A204.1 (cell line): Measurements from ENCODE around the gene COL23A1.
A peak's percentile ranks its signal among the peaks of the same experiment; 100 is the strongest.
"Not testable (repeated sequence)": the region's sequence is repeated elsewhere in the genome, so short reads cannot be mapped to it uniquely, and the experiment has no call there.

ENCODE experiments used
- FAIRE-seq: peaks from 2 replicates; lab custom pipeline; 2012; peaks lifted over from hg19 to GRCh38; lab: Jason Lieb, UNC

Gene COL23A1

GRCh38 chr5:178204182-178204934 lies 385.8 kb downstream of the COL23A1 start, which contains the start of gene HNRNPAB:
HNRNPAB (plus strand) TSS chr5:178204533; CDS start chr5:178204838, 305 bp downstream.
- peak; percentile 62 for FAIRE-seq

DNA sequence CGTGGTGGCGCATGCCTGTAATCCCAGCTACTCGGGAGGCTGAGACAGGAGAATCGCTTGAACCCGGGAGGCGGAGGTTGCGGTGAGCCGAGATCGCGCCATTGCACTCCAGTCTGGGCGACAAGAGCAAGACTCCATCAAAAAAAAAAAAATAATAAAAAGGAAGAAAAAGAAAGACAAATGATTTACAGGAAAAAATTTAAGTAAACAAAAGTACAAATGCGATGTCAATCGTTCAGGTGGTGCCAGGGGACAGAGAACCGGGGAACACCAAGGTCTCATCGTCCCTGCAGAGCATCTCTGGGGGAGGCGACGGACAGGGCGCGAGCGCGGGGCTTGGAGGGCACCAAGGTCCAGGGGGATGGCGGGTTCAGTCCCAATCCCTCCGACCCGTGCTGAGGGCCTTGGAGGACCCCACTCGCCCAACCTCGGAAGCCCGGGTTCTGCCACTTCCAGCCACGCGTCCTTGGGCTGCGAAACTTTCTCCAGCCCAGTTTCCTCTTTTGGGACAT lies 386.5 kb downstream of the COL23A1 start:
- no peak for FAIRE-seq

DNA sequence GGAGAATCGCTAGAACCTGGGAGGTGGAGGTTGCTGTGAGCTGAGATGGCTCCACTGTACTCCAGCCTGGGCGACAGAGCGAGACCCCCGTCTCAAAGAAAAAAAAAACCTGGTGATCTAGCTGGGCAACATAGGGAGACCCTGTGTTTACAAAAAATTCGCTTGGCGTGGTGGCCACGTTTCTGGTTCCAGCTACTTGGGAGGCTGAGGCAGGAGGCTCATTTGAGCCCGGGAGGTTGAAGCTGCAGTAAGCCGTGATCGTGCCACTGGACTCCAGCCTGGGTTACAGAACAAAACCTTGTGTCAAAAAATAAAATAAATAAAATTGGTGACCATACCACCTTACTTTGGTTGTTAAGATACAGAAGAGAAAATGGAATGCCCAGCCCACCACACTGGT lies 387.7 kb downstream of the COL23A1 start:
- no peak for FAIRE-seq

DNA sequence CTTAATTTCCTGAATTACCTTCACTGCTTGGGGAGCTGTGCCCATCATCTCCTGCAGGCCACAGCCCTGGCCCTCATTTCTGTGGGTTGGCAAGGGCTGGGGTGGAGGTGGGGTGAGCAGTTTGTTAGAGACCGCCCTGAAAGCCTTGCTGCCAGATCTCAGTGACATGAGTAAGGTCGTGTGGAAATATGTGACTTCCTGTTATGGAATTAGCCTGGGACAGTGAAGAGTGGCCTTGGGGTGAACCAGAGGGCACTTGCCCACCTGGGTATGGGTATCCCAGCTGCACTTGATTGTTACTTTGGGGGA lies 388.3 kb downstream of the COL23A1 start:
- no peak for FAIRE-seq

- no peak for FAIRE-seq
Observed at GRCh38 chr5:178201221-178201926, 388.8 kb downstream of the COL23A1 start.

DNA sequence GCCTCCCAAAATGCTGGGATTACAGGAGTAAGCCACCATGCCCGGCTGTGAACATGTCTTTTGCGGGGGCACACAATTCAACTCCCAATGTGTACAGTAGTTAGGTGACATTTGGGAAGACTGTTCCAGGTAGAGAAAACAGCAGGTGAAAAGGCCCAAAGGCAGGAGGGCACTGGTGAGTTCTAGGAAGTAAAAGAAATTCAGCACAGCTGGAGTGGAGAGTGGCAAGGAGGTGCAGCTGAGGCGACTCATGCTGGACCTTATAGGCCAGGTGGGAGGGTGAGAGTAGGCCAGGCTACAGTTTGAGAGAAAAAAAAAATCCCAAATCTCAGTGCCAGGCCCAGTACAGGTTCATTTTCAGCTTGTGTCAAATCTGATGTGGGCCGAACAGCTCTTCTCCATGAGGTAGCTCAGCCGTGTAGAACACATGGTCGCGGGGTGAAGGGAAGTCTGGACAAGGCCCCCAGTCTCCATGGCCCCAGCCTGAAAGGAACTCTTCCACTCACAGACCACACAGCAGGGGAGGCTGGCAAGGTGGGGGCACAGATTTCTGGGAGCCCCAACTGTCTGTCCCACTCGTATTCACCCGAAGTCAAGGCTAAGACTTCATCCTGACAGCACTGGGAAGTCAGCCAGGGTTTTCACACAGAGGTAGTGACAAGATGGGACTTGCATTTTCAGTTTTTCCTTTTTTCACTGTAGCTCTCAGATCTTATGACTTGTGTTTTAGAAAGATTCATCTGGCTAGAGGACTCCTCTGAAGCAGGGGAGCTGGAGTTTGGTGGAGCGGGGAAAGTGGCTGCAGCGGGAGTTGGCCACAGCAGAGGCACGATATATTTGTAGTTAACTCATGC lies 390.4 kb downstream of the COL23A1 start:
- no peak for FAIRE-seq

GRCh38 chr5:178198706-178199105 lies 391.5 kb downstream of the COL23A1 start:
- FAIRE-seq, result no peak

- FAIRE-seq, result not testable (repeated sequence)
Observed at GRCh38 chr5:178198151-178198550, 392.0 kb downstream of the COL23A1 start.

- FAIRE-seq, result no peak
Observed at GRCh38 chr5:178196986-178197385, 393.2 kb downstream of the COL23A1 start.

DNA sequence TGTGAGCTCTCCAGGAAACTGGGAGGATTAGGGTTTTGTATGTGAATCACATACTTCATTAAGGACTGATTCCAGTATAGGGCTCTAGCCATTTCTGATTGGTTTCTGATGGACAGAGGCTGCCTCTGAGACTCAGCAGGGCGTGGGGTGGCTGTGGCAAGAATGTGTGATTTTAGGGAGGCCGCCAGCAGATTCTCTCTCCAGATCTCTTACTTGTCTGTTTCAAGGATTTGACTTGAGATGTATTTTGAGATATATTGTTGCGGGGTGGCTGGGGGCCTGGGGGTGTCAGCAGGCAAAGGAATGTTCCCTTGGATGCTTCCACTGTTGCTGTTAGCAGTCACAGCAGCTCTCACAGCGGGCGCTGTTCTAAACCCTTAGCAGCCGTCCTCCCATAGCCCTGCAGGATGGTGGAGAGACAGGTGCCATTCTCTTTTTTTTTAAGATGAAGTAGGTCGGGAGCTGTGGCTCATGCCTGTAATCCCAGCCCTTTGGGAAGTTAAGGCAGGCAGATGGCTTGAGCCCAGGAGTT lies 393.8 kb downstream of the COL23A1 start:
- no peak for FAIRE-seq

GRCh38 chr5:178194026-178194425 lies 396.2 kb downstream of the COL23A1 start:
- no peak for FAIRE-seq

- FAIRE-seq, result no peak
Observed at GRCh38 chr5:178193251-178193809, 396.9 kb downstream of the COL23A1 start.

- FAIRE-seq, result no peak
Observed at GRCh38 chr5:178192787-178193186, 397.4 kb downstream of the COL23A1 start.

DNA sequence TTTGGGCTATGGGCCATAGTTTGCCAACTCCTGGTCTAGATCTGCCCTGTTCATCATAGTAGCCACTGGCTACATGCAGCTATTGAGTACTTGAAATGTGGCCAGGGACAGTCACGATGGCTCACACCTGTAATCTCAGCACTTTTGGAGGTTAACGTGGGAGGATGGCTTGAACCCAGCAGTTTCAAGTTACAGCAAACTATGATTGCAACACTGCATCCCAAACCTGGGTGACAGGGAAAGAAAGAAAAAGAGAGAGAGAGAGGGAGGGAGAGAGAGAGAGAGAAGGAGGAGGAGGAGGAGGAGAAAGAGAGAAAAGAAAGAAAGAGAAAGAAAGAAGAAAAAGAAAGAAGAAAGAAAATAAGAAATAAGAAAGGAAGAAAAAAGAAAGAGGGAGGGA lies 397.9 kb downstream of the COL23A1 start:
- FAIRE-seq, result no peak

DNA sequence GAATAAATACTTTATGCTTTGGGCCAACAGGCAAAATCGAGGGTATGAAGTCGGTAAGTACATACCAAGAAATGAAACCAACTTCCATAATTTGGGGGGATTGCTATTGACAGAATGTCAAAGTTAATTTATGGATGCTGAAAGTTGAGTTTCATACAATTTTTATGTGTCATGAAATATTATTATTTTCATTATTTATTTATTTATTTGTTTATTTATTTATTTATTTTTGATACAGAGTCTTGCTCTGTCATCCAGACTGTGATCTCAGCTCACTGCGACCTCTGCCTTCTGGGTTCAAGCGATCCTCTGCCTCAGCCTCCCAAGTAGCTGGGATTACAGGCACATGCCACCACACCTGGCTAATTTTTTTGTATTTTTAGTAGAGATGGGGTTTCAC lies 398.5 kb downstream of the COL23A1 start:
- FAIRE-seq, result no peak

DNA sequence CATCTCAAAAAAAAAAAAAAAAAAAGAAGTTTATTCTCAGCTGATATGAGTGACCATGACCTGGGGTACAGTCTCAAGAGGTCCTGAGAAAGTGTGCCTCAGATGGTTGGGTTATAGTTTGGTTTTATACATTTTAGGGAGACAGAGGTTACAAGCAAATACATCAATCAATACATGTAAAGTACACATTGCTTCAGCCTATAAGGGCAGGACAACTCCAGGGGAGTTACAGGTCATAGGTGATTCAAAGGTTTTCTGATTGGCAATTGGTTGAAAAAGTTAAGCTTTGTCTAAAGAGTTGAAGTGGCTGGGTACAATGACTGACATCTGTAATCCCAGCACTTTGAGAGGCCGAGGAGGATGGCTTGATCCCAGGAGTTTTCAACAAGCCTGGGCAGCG lies 400.8 kb downstream of the COL23A1 start:
- FAIRE-seq, result no peak
